GM21825 (cell line): Measurements from ENCODE around the gene C17orf107.

Source experiments
- ATAC-seq: cut with Tn5 transposase; IDR thresholded peaks from one replicate; pipeline ENCODE4 v1.9.1; 2021; ENCODE audit warnings: mild to moderate bottlenecking, moderate library complexity; ENCODE audit not compliant: unreplicated experiment

Gene C17orf107

DNA sequence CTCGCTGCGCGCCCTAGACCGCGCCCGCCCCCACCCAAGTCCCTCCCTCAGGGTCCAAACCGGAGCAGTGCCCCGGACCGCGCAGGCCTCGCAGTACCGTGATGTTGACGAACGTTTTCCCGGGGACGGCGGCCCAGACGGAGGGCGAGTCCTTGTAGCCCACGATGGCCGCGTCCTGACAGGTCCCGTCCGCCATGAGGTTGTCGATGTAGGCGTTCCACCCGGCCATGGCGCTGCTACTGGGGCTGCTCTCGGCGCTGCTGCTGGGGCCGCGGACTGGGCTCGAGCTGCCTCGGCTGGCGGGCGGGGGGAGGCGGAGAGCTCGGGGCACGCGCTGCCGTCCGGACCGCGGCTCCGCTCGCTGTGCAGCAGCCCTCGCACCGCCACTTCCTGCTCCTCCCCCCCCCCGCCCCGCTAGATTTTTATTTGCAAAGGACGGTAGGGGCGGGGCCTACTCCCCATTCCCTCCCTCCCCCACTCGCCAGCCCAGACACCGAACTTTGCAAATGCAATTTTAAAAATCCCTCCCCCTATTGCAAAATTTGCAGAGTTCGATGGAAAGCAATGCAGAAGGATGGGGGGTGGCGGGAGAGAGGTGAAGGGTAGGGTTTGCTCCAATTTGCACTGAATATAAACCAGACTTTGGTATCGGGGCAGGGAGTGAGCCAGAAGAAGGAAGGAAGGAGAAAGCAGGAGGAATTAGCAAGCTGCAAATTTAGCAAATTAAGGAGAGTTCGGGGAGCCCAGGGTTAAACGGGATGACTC is 49.0 kb downstream of the C17orf107 start, which contains the start of gene PFN1:
PFN1 (minus strand) TSS at position 365 of the 765 bp plus-strand sequence; CDS start at position 229, 136 bp downstream.
- peak; percentile 19 for ATAC-seq

DNA sequence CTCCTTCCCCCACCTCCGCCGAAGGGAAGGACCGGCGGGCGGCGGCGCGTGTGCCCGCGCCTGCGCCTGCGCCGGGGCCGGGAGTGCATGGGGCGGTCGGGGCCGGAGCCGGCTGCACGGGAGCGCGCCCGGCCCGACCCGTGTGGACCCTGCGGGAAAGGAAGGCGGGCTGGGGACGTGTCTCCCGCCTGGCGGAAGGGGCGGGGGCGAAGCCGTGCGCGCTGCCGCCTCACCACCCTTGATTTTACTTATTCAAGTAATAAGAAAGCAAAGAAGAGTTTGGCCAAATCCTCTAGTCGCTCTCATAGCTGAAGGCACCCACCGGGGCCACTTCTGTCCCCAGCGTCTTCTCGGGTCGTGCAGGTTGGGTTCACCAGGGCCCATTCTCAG is 49.6 kb downstream of the C17orf107 start:
- peak; percentile 29 for ATAC-seq

DNA sequence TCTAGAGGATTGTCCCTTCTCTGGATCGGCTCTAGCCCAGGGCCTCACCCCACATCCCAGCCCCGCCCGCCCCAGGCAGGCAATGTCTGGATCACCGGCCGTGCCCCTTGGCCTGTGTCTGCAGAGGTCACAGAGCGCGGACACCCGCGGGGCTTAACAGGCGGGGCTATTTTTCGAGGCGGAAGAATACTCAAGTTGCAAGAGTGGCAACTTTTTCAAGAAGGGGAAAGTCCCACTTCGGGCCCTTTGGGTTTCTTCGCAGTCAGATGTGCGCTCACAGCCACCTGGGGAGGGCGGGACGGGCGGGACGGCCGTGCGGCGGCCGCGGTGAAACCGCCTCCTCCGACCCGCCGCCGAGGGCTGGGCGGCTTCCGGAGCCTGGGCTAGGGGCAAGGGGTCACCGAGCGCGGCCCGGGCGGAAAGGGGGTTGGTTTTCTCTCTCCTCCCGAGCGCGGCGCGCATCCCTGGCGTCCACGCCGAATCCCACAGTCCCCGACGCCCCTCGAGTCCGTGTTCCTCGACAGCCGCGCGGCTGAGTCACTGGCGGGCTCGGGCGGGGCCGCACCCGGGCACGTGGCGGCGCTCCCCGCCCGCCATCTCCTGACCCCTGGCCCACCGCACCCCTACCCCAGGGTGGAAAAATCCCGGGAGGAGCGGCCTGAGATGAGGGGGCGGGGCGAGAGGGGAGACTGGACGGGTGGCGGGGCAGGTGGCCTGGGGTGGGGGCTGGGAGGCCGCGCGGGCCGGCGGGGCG is 50.2 kb downstream of the C17orf107 start:
- ATAC-seq: peak; percentile 26

DNA sequence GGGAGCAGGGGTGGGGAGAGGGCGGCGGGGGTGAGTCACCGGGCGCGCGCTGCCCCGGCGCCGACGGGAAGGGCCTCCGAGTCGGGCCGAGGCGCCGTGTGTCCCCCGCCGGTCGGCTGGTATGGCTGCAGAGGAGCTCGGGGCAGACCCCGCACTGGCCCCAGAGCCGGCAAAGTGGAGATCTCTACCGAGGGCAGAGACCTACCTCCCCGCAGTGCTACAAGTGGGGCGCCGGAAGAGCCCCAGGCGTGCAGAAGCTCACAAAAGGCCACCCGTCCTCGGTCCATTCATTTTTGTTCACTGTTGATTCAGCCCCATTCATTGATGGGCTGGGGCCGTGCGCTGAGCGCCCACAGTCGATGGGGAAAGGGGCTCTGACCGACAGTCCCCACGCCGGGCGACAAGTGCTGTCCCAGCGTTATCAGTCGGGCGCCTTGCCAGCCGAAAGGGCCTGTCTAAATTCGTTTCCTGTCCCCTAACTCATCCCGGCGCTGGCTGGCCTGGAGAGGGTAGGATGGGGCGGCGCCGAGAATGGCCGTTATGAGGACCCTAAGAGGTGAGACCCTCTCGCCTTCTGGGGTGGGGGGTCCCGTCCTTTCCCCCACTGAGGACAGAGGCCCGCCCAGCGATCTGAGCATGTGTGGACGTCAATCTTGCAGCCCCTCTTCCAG is 50.9 kb downstream of the C17orf107 start:
- no peak for ATAC-seq

DNA sequence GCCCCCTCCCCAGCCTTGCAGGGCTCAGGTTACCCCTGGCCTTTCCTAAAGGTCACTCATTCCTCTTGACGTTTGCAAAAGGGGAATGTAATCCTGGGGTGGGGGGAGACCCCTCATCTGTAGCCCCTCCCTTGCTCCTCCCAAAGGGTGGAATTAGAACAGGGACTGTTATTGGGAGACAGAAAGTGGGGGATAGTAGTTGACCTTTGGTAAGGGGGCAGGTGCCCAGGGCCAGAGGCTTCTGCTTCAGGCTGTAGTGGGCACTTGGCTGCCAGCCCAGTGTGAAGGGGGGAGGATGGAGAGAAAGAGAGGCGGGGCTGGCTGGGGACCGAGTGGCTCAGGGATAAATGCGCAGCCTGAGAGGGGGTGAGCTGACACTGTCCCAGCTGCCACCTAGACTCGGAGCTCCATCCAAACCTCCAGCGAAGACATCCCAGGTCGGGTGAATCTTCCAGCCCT is 51.4 kb downstream of the C17orf107 start, which contains the start of gene ENO3:
ENO3 (plus strand) TSS at position 374 of the 459 bp plus-strand sequence. CDS start 711 bp downstream, outside the sequence.
- no peak for ATAC-seq

DNA sequence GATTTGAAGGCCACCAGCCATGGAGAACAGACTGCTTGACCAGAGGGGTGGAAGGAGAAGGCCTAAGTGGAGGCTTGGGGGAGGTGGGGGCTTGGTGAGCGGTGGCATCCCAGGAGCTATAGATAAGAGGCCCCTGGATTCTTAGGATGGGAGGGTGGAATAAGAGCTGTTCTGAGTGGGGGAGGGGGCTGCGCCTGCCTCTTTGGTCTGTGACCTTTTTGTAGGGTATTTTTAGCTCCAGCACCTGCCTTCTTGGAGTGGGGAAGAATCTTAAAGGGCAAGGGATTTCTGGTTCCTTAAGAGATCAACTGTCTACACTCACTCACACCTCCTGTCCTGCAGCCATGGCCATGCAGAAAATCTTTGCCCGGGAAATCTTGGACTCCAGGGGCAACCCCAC is 52.1 kb downstream of the C17orf107 start:
- no peak for ATAC-seq
